Measurements from ENCODE around the gene C15orf61. TPM values are rescaled to one million over a fixed set of nuclear protein-coding genes. Genes with fewer than 3 reads are reported as not detected.

C15orf61 gene
- polyA plus RNA-seq (2011; rRNA removed), result 2.3 and 3.1 TPM in 2 replicates
- polyA minus RNA-seq (2011; rRNA and poly(A)+ RNA removed), result 1.5 and 2.1 TPM in 2 replicates

DNA sequence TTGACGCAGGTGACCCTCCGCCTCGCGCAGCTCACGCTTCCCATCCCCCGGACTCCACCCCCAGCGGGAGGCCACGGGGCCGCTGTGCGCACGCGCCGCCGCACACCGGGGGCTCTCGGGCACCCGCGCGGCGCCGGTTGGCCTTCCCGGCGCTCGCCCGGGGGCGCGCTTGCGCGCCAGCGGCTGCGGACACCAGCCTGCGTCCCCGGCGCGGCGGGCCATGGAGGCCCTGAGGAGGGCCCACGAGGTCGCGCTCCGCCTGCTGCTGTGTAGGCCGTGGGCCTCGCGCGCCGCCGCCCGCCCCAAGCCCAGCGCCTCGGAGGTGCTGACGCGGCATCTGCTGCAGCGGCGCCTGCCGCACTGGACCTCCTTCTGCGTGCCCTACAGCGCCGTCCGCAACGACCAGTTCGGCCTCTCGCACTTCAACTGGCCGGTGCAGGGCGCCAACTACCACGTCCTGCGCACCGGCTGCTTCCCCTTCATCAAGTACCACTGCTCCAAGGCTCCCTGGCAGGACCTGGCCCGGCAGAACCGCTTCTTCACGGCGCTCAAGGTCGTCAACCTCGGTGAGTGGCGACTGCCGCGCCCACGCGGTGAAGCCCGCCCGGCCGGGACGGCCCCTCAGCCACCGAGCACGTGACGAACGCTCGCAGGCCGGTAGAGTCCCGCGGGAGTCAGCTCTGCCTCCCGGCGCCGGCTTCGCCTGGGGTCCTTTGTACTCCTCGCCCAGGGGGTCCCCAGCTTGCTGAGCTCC, at the start of gene C15orf61:
Gene C15orf61 (plus strand): TSS at position 103 of the 754 bp plus-strand sequence. CDS start 118 bp downstream, at position 221.
- no peak for DNase-seq (ENCODE audit: low read depth)
- TF ChIP-seq, protein P1, sequence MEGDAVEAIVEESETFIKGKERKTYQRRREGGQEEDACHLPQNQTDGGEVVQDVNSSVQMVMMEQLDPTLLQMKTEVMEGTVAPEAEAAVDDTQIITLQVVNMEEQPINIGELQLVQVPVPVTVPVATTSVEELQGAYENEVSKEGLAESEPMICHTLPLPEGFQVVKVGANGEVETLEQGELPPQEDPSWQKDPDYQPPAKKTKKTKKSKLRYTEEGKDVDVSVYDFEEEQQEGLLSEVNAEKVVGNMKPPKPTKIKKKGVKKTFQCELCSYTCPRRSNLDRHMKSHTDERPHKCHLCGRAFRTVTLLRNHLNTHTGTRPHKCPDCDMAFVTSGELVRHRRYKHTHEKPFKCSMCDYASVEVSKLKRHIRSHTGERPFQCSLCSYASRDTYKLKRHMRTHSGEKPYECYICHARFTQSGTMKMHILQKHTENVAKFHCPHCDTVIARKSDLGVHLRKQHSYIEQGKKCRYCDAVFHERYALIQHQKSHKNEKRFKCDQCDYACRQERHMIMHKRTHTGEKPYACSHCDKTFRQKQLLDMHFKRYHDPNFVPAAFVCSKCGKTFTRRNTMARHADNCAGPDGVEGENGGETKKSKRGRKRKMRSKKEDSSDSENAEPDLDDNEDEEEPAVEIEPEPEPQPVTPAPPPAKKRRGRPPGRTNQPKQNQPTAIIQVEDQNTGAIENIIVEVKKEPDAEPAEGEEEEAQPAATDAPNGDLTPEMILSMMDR (IDR thresholded peaks at IDR 0.05; ENCODE audit: insufficient read depth, low read depth, low read length), result no peak
- no peaks in the 10 kb centered on the region for H3K27me3 ChIP-seq (ENCODE audit: control insufficient read depth, insufficient read depth, low read length)
- peak within 1 kb of the TSS; percentile 70 for H3K4me3 ChIP-seq (ENCODE audit: low read depth, low read length)
- ChIA-PET CTCF (interaction anchor here (0.8 to 1.9 kb wide), 2 partner anchors 13 to 64 kb away, joined by 3 to 7 read pairs; no protein-coding TSS in a partner anchor), POLR2A (interaction anchor here (0.5 kb wide), 1 partner anchor 10 kb away, joined by 25 read pairs; no protein-coding TSS in a partner anchor)
- no peaks in the 10 kb centered on the region for H3K36me3 ChIP-seq (ENCODE audit: control insufficient read depth, insufficient read depth, low read length)

DNA sequence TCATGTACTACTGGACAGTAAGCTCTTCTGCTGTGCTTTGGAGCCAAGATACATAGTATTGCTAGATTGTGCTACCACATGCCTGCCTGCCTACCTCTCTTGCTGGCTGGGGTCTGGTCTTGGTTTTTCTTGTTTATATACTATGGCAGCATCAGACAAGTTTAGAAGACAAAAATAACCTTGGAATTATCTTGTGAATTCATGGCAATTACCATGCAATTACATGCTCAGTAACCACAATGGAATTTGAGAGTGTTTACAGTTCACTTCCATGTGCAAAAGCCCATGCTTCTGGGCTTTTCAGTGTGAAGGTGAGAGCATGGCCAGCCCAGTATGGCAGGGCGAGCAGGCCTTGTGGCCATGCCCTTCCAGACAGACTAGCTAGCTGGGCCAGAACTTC, 48.0 kb upstream of the C15orf61 start:
- POLR2A ChIA-PET, result interaction anchor here (0.5 kb wide), 1 partner anchor 287 kb away, joined by 6 read pairs; no protein-coding TSS in a partner anchor
- no peaks in the 10 kb centered on the region for H3K27me3 ChIP-seq (ENCODE audit: control insufficient read depth, insufficient read depth, low read length)
- no peaks in the 10 kb centered on the region for H3K36me3 ChIP-seq (ENCODE audit: control insufficient read depth, insufficient read depth, low read length)
- CTCF ChIA-PET, result interaction anchor here (1.8 to 5.4 kb wide), 2 partner anchors 15 to 29 kb away, joined by 3 to 26 read pairs; no protein-coding TSS in a partner anchor
- H3K4me3 ChIP-seq (ENCODE audit: low read depth, low read length), result no peak overlapping the region
- TF ChIP-seq, protein P1 (IDR thresholded peaks at IDR 0.05; ENCODE audit: insufficient read depth, low read depth, low read length), result no peak
- DNase-seq (ENCODE audit: low read depth), result no peak

DNA sequence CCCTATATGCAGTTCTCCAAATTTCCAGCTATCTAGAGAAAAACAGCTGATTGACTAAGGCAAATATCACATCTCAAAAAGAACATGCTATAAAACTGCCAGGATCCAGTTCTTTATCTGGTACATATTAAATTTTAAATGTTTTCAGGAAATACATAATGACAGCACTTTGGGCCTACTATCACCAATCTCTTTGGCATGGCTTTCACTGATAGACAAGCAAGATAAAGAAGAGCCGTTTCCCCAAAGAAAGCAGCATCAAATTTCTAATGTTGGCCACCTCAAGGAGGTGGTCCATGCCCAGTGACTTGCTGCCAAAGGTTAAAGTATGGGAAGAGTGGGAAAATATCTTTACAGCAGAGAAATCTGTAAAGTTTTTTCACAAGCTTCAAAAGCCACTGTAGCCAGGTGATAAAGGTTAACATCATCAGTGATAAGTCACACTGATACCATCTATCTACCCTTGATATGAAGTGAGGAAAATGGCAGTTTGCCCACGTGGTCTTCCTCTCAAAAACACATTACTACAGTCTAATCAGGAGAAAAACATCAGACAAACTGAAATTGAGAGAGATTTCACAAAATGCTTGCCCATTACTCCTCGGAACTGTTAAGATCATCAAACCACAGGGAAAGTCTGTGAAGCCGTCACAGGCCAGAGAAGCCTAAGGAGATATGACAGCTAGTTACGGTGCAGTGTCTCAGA, 46.4 kb upstream of the C15orf61 start:
- no peaks in the 10 kb centered on the region for H3K36me3 ChIP-seq (ENCODE audit: control insufficient read depth, insufficient read depth, low read length)
- H3K4me3 ChIP-seq (ENCODE audit: low read depth, low read length), result no peak overlapping the region
- POLR2A ChIA-PET, result no interaction called here
- no peaks in the 10 kb centered on the region for H3K27me3 ChIP-seq (ENCODE audit: control insufficient read depth, insufficient read depth, low read length)
- TF ChIP-seq, protein P1 (IDR thresholded peaks at IDR 0.05; ENCODE audit: insufficient read depth, low read depth, low read length), result no peak
- no peak for DNase-seq (ENCODE audit: low read depth)
- CTCF ChIA-PET, result interaction anchor here (0.6 to 5.4 kb wide), 4 partner anchors 11 to 31 kb away, joined by 3 to 26 read pairs (median 4); no protein-coding TSS in a partner anchor

DNA sequence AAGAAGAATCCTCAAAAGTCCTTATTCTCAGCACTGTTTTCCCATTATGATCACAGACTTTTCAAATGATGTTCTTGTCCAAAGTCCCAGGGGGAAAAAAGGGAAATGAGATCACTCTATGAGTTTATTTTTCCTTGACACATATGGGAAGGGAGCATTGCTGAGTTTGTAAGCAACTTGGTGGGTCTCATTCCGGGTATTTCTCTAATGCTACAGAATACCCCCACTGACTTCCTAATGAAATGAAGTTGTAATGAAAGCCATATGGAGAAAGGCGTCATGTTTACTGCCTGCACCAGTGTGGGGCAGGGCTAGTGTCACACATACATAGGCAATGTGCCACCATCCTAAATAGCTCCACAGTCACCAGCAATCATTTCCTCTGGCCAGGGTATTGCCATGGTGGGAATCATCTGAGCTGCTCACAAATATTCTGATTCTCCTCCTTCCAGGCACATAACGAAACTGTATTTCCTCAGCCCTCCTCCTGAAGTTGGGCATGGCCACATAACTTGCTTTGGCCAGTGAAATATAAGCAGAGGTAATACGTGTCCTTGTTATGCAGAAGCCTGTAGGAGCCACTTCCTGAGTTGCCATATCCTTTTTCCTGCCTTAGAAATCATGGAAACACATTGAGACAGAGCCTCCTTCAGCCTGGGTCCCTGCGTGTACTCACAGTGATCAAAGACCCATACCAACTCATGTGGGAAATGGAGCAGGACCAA, 41.0 kb upstream of the C15orf61 start:
- POLR2A ChIA-PET, result no interaction called here
- TF ChIP-seq, protein P1 (IDR thresholded peaks at IDR 0.05; ENCODE audit: insufficient read depth, low read depth, low read length), result no peak
- CTCF ChIA-PET, result interaction anchor here (0.8 kb wide), 1 partner anchor 47 kb away, joined by 3 read pairs; no protein-coding TSS in a partner anchor
- Histone ChIP-seq H3K4me3 (ENCODE audit: low read depth, low read length) (no peak overlapping the region), H3K27me3 (ENCODE audit: control insufficient read depth, insufficient read depth, low read length) (no peaks in the 10 kb centered on the region), H3K36me3 (ENCODE audit: control insufficient read depth, insufficient read depth, low read length) (no peaks in the 10 kb centered on the region)
- no peak for DNase-seq (ENCODE audit: low read depth)
